Measurements from ENCODE around the gene FFAR1.
"Not testable (repeated sequence)": the region's sequence is repeated elsewhere in the genome, so short reads cannot be mapped to it uniquely, and the experiment has no call there.

The FFAR1 gene

GRCh38 chr19:35344511-35345031 is 3.1 kb upstream of the FFAR1 start:
- DNase-seq, result no peak

DNA sequence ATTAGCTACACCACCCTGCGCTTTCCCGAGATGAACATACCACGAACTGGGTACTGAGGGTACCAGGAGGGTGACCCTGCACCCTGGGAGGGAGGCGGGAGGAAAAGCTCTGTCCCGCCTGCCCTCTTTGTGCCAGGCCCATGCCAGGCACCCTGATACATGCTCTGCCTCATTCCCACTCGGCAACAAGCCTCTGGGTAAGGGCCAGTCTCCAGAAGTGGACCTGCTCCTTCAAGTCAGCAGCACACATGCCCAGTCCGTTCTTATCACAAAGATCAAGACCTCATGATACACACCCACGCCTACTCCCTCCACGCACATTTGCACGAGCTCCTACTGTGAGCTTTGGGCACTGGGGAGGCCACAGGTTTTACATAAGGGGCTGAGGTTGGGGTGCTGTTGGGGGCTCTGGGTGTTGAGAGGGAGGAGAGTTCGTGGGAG is 2.0 kb upstream of the FFAR1 start:
- no peak for DNase-seq

DNA sequence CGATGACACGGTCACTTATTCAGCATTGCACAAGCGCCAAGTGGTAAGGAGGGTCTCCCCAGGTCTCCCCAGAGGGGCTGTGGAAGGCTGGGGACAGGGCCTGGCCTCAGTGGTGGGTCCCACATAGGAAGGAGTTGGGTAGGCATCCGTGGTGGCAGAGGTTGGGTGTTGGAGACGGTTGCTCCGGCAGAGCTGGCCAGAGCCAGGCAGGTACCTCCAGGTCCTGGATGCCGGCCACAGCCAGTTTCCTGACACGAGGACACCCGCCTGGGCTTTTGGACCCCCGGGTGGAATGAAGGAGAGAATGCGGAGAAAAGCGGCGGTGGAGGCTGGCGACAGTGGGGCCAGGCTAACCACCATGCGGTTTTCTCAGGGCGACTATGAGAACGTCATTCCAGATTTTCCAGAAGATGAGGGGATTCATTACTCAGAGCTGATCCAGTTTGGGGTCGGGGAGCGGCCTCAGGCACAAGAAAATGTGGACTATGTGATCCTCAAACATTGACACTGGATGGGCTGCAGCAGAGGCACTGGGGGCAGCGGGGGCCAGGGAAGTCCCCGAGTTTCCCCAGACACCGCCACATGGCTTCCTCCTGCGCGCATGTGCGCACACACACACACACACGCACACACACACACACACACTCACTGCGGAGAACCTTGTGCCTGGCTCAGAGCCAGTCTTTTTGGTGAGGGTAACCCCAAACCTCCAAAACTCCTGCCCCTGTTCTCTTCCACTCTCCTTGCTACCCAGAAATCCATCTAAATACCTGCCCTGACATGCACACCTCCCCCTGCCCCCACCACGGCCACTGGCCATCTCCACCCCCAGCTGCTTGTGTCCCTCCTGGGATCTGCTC is 1.3 kb upstream of the FFAR1 start:
- DNase-seq, result peak; percentile 62 to 71

DNA sequence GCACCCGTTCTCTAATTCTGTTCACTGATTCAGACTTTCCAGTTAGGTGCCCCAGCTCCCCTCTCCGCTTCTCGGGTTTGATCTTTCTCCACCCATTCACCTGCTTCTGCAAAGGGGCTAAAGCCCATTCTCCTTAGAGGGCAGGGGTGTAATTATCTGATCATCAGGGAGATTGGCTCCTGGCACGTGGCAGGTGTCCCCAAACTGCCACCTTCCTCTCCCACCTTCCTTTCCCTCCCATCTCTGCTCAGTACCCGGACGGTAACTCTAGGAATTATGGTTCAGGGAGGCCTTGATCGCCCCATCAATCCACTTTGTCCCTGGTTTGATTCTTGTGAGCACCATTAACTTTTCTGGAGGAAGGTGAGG is 212 bp downstream of the FFAR1 start:
- DNase-seq, result no peak

DNA sequence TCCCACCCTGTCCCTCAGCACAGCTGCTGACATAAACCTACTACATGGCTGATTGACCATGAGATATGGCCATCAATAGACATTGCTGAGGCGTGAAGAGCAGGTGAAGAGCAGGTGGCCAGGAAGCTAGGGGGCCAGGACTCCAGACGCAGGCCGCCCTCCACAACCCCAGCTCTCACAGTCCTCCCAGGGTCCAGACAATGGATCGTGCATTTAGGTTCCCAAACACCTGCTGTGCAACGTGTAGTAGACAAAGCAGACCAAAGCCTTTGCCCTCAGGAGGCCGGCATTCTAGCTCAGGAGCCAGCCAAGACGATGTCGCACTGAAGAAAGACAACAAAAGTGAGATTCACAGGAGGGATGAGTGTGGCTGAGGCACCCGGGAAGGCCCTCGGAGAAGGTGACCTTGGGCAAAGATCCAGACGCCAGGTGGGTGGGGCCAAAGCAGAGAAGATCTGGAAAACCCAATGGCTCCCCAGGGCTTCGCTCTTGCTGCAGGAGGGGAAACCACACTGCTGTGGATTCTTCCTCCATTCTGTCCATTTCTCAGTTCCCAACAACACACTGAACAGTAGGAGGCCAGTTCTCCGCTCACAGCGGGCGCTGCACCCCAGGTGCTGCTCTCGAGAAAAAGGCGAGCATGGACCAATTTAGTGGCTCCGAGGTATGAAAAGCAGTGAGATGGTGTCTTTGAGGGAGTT is 1.4 kb downstream of the FFAR1 start:
- DNase-seq, result no peak

DNA sequence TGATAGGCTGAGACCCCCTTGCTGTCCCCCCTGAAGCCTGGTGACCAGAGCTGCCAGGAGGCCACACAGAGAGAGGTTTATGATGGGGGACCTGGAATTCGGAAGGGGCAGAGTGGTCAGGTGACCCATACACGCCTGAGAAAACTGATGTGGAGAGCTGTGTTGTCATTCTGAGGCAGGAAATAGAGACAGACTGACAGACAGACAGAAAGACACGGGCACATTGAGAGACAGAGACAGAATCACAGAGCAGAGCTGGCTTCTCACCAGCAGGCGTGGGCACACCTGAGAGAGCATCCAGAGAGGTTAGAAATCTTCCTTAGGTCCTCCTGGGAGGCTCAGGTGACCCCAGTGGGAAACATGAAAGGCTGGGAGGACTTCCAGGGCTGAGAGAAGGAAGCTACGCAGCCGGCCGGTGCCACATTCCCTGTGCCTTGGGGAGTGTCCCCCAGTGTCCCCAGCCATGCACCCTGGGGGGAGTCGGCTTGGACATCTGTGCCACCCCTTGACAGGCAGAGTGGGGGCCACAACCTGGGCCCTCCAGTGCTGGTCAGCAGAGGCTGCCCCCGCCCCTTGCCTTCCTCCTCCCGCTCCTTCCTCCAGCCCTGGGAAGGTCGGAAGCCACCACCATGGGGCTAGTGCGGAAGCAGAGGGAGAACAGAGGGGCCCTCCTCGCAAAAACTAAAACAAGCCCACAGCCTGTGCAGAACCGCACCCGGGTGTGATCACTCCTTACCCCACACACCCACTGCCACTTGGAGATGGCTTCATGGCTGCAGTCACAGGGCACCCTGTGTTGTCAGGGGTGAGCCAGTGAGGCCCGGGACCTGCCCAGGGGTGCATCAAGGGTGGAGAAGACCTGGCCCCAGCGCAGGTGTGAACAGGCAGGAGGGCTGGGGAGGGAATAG is 2.2 kb downstream of the FFAR1 start:
- no peak for DNase-seq

DNA sequence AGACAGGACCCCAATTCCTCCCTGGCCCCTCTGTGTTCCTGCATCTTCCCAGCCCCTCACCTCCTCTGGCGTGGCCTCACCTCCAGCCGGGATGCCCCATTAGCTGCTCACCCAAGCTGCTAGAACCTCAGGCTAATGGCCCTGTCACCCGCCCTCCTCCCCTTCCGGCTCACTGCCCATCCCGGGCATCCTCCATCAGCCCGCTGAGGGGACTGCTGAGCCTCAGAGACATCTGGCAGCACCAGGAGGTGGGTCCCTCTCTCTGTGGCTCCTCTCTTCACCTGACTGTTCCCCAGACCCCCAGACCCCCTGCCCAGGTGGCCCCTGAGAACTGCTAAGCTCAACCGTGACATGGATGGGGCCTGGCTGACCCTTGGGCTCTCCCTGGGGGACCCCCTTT is 2.9 kb downstream of the FFAR1 start:
- DNase-seq, result no peak

DNA sequence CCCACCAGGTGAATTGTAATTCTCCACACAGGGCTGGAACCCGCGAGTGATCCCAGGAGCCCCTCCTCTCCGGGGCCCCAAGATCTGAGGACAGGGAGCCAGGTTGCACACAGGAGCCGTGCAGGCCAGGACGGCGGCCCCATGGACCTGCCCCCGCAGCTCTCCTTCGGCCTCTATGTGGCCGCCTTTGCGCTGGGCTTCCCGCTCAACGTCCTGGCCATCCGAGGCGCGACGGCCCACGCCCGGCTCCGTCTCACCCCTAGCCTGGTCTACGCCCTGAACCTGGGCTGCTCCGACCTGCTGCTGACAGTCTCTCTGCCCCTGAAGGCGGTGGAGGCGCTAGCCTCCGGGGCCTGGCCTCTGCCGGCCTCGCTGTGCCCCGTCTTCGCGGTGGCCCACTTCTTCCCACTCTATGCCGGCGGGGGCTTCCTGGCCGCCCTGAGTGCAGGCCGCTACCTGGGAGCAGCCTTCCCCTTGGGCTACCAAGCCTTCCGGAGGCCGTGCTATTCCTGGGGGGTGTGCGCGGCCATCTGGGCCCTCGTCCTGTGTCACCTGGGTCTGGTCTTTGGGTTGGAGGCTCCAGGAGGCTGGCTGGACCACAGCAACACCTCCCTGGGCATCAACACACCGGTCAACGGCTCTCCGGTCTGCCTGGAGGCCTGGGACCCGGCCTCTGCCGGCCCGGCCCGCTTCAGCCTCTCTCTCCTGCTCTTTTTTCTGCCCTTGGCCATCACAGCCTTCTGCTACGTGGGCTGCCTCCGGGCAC is 3.9 kb downstream of the FFAR1 start:
- no peak for DNase-seq

GRCh38 chr19:35352177-35352447 is 4.4 kb downstream of the FFAR1 start:
- DNase-seq, result no peak

DNA sequence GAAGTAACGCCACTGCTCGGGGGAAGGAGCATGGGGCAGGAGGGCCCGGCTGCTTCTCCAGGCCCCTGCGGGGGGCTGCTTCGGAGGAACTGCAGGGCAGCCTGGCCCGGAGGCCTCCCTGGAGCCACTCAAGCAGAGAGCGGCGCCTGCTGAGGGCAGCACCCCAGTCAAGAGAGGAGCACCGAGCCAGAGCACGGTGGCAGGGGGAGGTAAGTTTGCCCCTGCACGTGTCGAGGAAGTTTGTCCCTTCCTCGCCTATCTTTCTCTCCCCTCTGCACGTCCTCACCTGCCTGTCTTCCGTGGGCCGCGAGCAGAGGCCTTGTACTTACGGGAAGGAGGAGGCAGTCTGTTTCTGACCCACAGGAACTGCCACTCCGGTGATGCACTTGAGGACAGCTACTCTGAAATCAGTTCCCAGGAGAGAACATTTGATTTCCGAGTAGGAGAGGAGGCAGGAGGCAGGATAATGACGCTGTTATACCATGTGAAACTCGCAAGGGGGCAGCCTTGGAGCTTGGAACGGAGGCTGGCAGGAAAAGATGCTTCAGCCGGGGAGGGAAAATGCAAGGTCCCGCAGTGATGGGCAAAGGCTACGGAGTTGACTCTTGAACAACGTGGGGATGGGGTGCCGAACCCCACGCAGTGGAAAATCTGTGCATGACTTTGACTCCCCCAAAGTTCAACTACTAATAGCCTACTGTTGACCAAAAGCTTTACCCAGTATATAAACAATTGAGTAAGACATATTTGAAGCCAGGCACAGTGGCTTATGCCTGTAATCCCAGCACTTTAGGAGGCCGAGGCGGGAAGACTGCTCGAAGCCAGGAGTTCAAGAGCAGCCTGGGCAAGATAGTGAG is 5.0 kb downstream of the FFAR1 start:
- DNase-seq, result peak; percentile 60 to 61

GRCh38 chr19:35353635-35354034 is 5.9 kb downstream of the FFAR1 start:
- DNase-seq, result no peak

DNA sequence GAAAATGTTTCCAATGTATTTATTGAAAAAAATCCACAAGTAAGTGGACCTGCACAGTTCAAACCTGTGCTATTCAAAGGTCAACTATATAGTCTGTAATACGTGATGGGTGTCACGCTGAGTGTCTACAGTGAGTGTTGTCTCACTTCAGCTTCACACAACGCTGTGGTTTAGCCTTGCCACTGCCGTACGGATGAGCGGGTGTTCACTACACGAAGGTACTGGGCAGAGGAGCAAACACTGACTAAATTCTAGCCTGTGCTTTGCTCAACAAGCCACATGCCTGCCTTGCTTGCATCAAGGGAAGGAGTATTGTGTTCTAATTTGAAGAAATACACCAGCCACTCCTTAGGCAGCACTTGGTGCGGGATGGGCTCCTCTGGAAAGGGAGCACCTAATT is 7.2 kb downstream of the FFAR1 start:
- DNase-seq, result no peak

- no peak for DNase-seq
Observed at GRCh38 chr19:35355791-35356460, 8.2 kb downstream of the FFAR1 start.

GRCh38 chr19:35357867-35358573 is 10.3 kb downstream of the FFAR1 start, which contains the start of gene FFAR3:
TSS of gene FFAR3 (plus strand) at chr19:35358460. CDS start at chr19:35358891, 431 bp downstream.
- no peak for DNase-seq

GRCh38 chr19:35358834-35359233 is 11.1 kb downstream of the FFAR1 start:
- DNase-seq, result not testable (repeated sequence)

DNA sequence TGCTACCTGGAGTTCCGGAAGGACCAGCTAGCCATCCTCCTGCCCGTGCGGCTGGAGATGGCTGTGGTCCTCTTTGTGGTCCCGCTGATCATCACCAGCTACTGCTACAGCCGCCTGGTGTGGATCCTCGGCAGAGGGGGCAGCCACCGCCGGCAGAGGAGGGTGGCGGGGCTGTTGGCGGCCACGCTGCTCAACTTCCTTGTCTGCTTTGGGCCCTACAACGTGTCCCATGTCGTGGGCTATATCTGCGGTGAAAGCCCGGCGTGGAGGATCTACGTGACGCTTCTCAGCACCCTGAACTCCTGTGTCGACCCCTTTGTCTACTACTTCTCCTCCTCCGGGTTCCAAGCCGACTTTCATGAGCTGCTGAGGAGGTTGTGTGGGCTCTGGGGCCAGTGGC is 11.7 kb downstream of the FFAR1 start:
- DNase-seq, result not testable (repeated sequence)

DNA sequence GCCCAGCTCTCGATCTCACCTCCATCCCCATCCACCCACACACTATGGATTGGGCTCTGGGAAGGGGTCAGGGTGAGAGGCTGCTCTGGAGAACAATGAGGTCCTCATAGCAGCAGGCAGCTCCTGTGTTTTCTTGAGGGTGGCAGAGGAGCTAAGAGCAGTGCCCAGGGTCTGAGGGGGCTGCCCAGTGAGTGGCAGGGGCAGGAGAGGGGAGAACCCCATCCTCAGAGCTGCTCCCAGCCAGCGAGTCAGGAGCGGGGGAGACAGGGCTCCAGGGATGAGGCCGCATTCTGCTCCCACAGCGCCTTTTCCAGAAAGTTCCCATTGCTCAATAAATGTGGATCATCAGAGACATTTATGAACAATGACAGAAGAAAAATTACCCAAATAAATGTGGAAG is 12.4 kb downstream of the FFAR1 start:
- not testable (repeated sequence) for DNase-seq

DNA sequence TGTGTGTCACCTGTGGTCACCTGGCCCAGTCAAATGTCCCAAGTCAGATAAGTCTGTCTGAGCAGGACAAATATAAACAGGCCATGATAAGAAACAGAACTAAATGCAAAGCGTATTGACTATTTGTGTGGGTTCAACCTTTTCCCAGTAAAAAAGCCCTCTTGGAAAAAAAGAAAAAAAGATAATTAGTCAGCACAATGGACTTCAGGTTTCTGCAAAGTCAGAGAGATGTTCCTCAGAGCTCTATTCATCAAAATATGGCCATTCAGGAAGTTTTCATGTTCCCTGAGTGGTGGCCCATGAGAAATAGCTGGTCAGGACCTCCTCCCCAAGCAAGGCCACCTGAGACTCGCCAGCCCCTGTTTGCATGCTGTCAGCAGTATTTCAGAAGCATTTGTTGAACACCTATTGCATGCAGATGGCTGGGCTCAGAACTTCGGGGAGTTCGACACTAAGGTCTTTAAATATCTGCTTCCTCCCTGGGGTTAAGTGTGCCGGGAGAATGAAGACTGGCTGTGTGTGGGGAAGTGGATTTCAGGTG is 13.2 kb downstream of the FFAR1 start:
- DNase-seq, result no peak

GRCh38 chr19:35362261-35363000 is 14.7 kb downstream of the FFAR1 start:
- DNase-seq, result no peak

Data from activated CD4-positive, alpha-beta T cell treated with anti-CD3 and anti-CD28 coated beads, Interleukin-2, amount 50 U/mL, for 4 hours (primary cell).